ENCODE data around the gene SLC49A3. TPM values are rescaled to one million over a fixed set of nuclear protein-coding genes. Genes with fewer than 3 reads are reported as not detected.
"Not testable (repeated sequence)": the region's sequence is repeated elsewhere in the genome, so short reads cannot be mapped to it uniquely, and the experiment has no call there.

Gene SLC49A3
- total and polyA plus RNA-seq, 7 donors, result 1.6 to 3.7 (median 3.0) TPM

GRCh38 chr4:649293-649625 lies 39.7 kb downstream of the SLC49A3 start:
- Histone ChIP-seq H3K27me3 (ENCODE audit: insufficient read depth in 3 of 3, low read length in 2 of 3) (peaks cover 0 to 47% (median 13%) of the 10 kb centered on the region in 3 donors), H3K27ac (no peak overlapping the region), H3K9me3 (no peaks in the 10 kb centered on the region), H3K4me3 (no peak overlapping the region), H3K4me1 (no peaks in the 10 kb centered on the region), H3K36me3 (ENCODE audit: insufficient read depth in 1 of 2, low read depth in 1 of 2) (no peaks in the 10 kb centered on the region)
- intact Hi-C loops (cut with DNase I), result no loop called here
- TF ChIP-seq, protein P1, sequence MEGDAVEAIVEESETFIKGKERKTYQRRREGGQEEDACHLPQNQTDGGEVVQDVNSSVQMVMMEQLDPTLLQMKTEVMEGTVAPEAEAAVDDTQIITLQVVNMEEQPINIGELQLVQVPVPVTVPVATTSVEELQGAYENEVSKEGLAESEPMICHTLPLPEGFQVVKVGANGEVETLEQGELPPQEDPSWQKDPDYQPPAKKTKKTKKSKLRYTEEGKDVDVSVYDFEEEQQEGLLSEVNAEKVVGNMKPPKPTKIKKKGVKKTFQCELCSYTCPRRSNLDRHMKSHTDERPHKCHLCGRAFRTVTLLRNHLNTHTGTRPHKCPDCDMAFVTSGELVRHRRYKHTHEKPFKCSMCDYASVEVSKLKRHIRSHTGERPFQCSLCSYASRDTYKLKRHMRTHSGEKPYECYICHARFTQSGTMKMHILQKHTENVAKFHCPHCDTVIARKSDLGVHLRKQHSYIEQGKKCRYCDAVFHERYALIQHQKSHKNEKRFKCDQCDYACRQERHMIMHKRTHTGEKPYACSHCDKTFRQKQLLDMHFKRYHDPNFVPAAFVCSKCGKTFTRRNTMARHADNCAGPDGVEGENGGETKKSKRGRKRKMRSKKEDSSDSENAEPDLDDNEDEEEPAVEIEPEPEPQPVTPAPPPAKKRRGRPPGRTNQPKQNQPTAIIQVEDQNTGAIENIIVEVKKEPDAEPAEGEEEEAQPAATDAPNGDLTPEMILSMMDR (IDR thresholded peaks at IDR 0.05), result no peak
- ATAC-seq (no peak), DNase-seq (peak in 1 of 2 donors; percentile 42)
- 88 to 91% (median 90%) methylated on average over 7 of the region's 7 CpGs for WGBS, 3 donors

GRCh38 chr4:648579-649292 lies 40.2 kb downstream of the SLC49A3 start:
- 50 to 52% (median 51%) methylated on average over 27 to 28 of the region's 28 CpGs for WGBS, 3 donors
- no peak overlapping the region for H3K4me3 ChIP-seq
- ATAC-seq, result peak in 2 of 4 donors; percentile 19 to 59
- H3K36me3 ChIP-seq (ENCODE audit: insufficient read depth in 1 of 2, low read depth in 1 of 2), result no peaks in the 10 kb centered on the region
- no peak overlapping the region for H3K27ac ChIP-seq
- intact Hi-C loops (cut with DNase I), result no loop called here
- no peaks in the 10 kb centered on the region for H3K4me1 ChIP-seq
- no peaks in the 10 kb centered on the region for H3K9me3 ChIP-seq
- DNase-seq, result peak in 1 of 2 donors; percentile 40
- peaks cover 0 to 47% (median 13%) of the 10 kb centered on the region in 3 donors for H3K27me3 ChIP-seq (ENCODE audit: insufficient read depth in 3 of 3, low read length in 2 of 3)
- TF ChIP-seq, protein P1 (IDR thresholded peaks at IDR 0.05), result no peak

DNA sequence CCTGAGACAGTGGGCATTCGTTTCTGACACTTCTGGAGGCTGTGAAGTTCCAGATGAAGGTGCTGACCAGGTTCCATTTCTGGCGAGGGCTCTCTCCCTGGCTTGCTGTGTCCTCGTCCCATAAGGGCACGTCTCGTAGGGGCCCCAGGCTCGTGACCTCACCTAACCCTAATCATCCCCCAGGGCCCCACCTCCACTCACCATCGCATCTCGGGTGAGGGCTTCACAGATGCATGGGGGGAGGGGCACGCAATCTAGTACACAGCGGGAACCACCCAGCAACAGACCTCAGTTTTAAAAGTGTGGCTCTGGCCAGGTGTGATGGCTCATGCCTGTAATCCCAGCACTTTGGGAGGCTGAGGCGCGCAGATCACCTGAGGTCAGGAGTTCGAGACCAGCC lies 41.5 kb downstream of the SLC49A3 start:
- no peak overlapping the region for H3K27ac ChIP-seq
- H3K4me3 ChIP-seq, result no peak overlapping the region
- intact Hi-C loops (cut with DNase I), result no loop called here
- H3K9me3 ChIP-seq, result no peaks in the 10 kb centered on the region
- peak in 1 of 2 donors; percentile 13 for DNase-seq
- H3K27me3 ChIP-seq (ENCODE audit: insufficient read depth in 3 of 3, low read length in 2 of 3), result peaks cover 0 to 42% (median 13%) of the 10 kb centered on the region in 3 donors
- no peak for ATAC-seq
- TF ChIP-seq, protein P1 (IDR thresholded peaks at IDR 0.05), result no peak
- H3K4me1 ChIP-seq, result no peaks in the 10 kb centered on the region
- H3K36me3 ChIP-seq (ENCODE audit: insufficient read depth in 1 of 2, low read depth in 1 of 2), result no peaks in the 10 kb centered on the region
- 59 to 68% (median 61%) methylated on average over 13 of the region's 13 CpGs for WGBS, 3 donors

GRCh38 chr4:646460-646859 lies 42.5 kb downstream of the SLC49A3 start:
- TF ChIP-seq, protein P1 (IDR thresholded peaks at IDR 0.05), result no peak
- WGBS, 3 donors, result 69 to 85% (median 76%) methylated on average over 32 of the region's 32 CpGs
- no peak overlapping the region for H3K4me3 ChIP-seq
- intact Hi-C loops (cut with DNase I), result no loop called here
- DNase-seq (peak in 1 of 2 donors; percentile 36), ATAC-seq (no peak)
- H3K27me3 ChIP-seq (ENCODE audit: insufficient read depth in 3 of 3, low read length in 2 of 3), result peaks cover 0 to 38% (median 13%) of the 10 kb centered on the region in 3 donors
- H3K9me3 ChIP-seq, result no peaks in the 10 kb centered on the region
- H3K36me3 ChIP-seq (ENCODE audit: insufficient read depth in 1 of 2, low read depth in 1 of 2), result no peaks in the 10 kb centered on the region
- H3K4me1 ChIP-seq, result no peaks in the 10 kb centered on the region
- no peak overlapping the region for H3K27ac ChIP-seq

DNA sequence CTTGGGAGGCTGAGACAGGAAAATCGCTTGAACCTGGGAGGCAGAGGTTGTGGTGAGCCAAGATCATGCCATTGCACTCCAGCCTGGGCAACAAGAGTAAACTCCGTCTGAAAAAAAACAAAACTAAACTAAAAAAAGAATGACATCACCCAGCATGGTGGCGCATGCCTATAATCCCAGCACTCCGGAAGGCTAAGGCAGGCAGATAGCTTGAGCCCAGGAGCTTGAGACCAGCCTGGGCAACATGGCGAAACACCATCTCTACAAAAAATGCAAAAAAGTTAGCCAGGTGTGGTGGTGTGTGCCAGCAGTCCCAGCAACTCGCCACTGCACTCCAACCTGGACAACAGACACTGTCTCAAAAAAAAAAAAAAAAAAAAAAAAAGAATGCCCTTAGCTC lies 46.6 kb downstream of the SLC49A3 start:
- peak in 1 of 2 donors; percentile 8 for DNase-seq
- ATAC-seq; H3K4me1 ChIP-seq; H3K4me3 ChIP-seq; H3K9me3 ChIP-seq; H3K36me3 ChIP-seq (ENCODE audit: insufficient read depth in 1 of 2, low read depth in 1 of 2); intact Hi-C loops (cut with DNase I); H3K27ac ChIP-seq: not testable (repeated sequence)
- H3K27me3 ChIP-seq (ENCODE audit: insufficient read depth in 3 of 3, low read length in 2 of 3), result peaks cover 0 to 31% (median 3%) of the 10 kb centered on the region in 3 donors
- WGBS, 3 donors, result 81 to 86% (median 85%) methylated on average over 6 of the region's 6 CpGs
